Fibroblast of mammary gland (primary cell): Measurements from ENCODE around the gene DLG2.
A peak's percentile ranks its signal among the peaks of the same experiment; 100 is the strongest.

ENCODE experiments used
- DNase-seq: peaks from one replicate; pipeline ENCODE4 v3.0.0-alpha.2; 2010; ENCODE audit warnings: low read depth
- H3K4me3 ChIP-seq: 2 replicates; pipeline ENCODE4 v1.5.1; 2011; ENCODE audit warnings: low read depth, mild to moderate bottlenecking, low read length, moderate library complexity; ENCODE audit not compliant: control insufficient read depth
- CTCF ChIP-seq: conservative IDR thresholded peaks from 2 replicates; pipeline ENCODE4 v1.5.1; 2011; ENCODE audit warnings: low read depth, low read length, inconsistent platforms; ENCODE audit not compliant: control insufficient read depth, insufficient read depth

Gene DLG2

GRCh38 chr11:83641511-83641910 lies 1985.6 kb downstream of the DLG2 start:
- H3K4me3 ChIP-seq = no peak overlapping the region
- no peak for TF ChIP-seq CTCF
- DNase-seq = peak; percentile 94

GRCh38 chr11:83639995-83640758 lies 1987.0 kb downstream of the DLG2 start:
- TF ChIP-seq CTCF = no peak
- no peak overlapping the region for H3K4me3 ChIP-seq
- DNase-seq = no peak

GRCh38 chr11:83635166-83635565 lies 1992.0 kb downstream of the DLG2 start:
- no peak overlapping the region for H3K4me3 ChIP-seq
- DNase-seq = no peak
- no peak for TF ChIP-seq CTCF

DNA sequence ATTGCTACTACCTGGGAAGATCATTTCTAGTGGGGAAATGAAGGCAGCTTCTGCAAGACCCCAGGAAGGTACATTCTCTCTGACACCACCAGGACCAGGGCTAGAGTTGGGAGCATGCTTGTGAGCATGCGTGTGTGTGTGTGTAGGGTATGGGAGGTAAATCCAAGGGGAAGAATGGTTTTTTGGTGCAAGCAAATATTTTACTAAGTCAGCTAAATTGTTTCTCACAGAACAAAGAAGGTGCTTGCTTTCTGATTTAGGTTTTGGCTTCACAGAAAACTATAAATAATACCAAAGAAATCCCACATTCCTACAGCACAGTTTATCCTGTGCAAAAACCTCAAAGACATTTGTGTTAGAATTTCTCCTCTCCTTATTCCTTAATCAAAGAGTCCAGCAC lies 1996.9 kb downstream of the DLG2 start:
- no peak overlapping the region for H3K4me3 ChIP-seq
- no peak for TF ChIP-seq CTCF
- no peak for DNase-seq

DNA sequence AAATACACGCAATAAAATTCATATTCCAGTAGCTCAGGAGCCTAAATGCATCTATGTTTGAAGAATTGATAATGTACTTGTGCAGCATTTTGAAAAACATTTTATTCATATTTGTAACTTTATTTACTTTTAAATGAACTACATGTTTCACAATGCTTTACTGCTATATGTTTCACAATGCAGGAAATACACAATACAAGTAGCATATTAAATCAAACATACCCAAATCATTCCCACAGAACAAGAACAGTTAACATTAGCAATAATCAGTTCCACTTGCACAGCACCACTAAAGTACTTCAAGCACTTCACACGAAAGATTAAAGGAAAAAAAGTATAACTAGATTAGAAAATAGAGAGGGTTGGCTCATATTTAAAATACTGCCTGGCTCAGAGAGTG lies 1997.4 kb downstream of the DLG2 start:
- DNase-seq = no peak
- H3K4me3 ChIP-seq = no peak overlapping the region
- no peak for TF ChIP-seq CTCF

DNA sequence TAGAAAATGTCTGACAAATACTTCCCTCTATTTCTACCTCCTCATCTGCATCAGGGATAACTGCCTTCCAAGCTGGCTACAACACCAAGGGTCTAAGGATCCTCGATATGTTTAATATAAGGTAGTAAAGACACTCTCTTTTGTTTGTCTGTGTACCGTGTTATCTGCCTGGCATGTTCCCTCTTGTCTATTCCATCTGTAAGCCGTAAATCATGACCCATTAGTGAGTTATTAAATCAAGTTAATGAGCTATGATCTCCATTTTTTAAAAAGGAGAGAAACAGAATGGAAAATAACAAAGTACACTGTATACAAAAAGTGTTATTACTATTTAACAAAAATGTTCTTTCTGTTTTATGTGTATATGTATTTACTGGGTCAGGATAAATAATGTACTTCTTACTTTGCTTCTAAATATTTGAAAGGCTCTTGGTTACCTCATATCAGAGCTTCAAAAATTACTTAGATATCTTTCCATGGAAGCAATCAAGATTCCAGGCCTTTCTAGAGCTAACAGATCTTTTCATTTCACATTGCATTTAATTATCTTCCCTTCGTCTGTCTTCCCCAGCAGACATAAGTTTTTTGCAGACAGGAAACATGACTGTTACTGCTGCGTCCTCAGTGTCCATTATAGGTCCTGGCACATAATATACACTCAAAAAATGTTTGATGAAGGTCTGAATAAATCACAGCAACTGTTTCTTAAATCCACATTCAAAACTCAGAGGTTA lies 1998.4 kb downstream of the DLG2 start:
- no peak for TF ChIP-seq CTCF
- DNase-seq = no peak

DNA sequence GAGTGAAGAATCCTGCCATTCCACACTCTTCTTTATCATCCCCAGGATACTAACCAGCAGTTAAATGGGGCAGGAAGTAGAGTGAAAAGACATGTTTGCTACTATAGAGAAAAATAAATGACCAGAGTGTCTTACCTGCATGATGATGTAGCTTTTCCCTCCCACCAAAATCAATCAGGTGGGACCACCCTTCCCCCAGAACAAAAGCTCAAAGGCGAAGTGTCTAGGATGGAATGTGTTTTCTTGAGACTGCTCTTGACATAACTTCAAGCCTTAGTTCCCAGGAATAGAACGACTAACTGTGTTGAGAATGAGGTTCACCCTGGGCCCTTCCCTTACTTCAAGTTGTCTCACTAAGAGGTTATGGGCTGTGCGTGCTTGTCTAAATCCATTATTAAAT lies 2001.8 kb downstream of the DLG2 start:
- H3K4me3 ChIP-seq = no peak overlapping the region
- TF ChIP-seq CTCF = no peak
- no peak for DNase-seq

More for the DNA sequence above, 1998.4 kb downstream of the DLG2 start:
- no peak overlapping the region for H3K4me3 ChIP-seq
